Lower lobe of right lung (tissue), 2 donors: ENCODE results near the gene FBXO38. TPM values are rescaled to one million over a fixed set of nuclear protein-coding genes. Genes with fewer than 3 reads are reported as not detected.

Experiments used
- ATAC-seq, 2 donors: fragments of 200-7000 bp; cut with Tn5 transposase; one replicate each; pipeline ENCODE4 v1.9.1; 2020 to 2022; ENCODE audit warnings: mild to moderate bottlenecking in 2 of 2, moderate library complexity in 2 of 2
- DNase-seq: peaks from one replicate; pipeline ENCODE4 v3.0.0-alpha.2; 2020
- H3K27ac ChIP-seq: fragments of 200-600 bp; one replicate; pipeline ENCODE4 v1.8.0; 2022
- H3K27me3 ChIP-seq: fragments of 200-600 bp; one replicate; pipeline ENCODE4 v1.8.0; 2022; ENCODE audit warnings: low read depth
- H3K36me3 ChIP-seq: fragments of 200-600 bp; one replicate; pipeline ENCODE4 v1.8.0; 2022; ENCODE audit warnings: mild to moderate bottlenecking
- H3K4me1 ChIP-seq: fragments of 200-600 bp; one replicate; pipeline ENCODE4 v1.8.0; 2022
- H3K4me3 ChIP-seq: fragments of 200-600 bp; one replicate; pipeline ENCODE4 v1.8.0; 2022; ENCODE audit warnings: mild to moderate bottlenecking
- H3K9me3 ChIP-seq: fragments of 200-600 bp; one replicate; pipeline ENCODE4 v1.8.0; 2022
- CTCF ChIP-seq: fragments of 200-600 bp; IDR thresholded peaks from one replicate; pipeline ENCODE4 v1.8.0; 2022; ENCODE audit warnings: antibody characterized with exemption, mild to moderate bottlenecking
- intact Hi-C: fragments of 100-400 bp; cut with DNase I; formaldehyde crosslinking; loops from one replicate; pipeline ENCODE4 v1.11.0; 2022
- total RNA-seq: library from RNA; stranded (reverse); fragmentation: NEBNext Ultra II Directional; extraction: Animal tissue kit (Norgen Biotek cat#: 25700); gene quantifications from one replicate; pipeline ENCODE4 v1.2.1, GENCODE V29; 2021
- donor health status: DM: no; HTN: yes; CAD: no; lungs with severe emphysema.

Gene FBXO38
- total RNA-seq, 1 donor from 2014 or later: 72.9 TPM

GRCh38 chr5:148452499-148453193, 68.9 kb downstream of the FBXO38 start:
- H3K4me3 ChIP-seq: no peak overlapping the region
- no peak for ATAC-seq
- no peaks in the 10 kb centered on the region for H3K9me3 ChIP-seq
- no peaks in the 10 kb centered on the region for H3K27me3 ChIP-seq
- DNase-seq: no peak
- no peak for TF ChIP-seq CTCF
- no peak overlapping the region for H3K27ac ChIP-seq
- no peaks in the 10 kb centered on the region for H3K4me1 ChIP-seq
- intact Hi-C loops: no loop called here
- no peaks in the 10 kb centered on the region for H3K36me3 ChIP-seq

DNA sequence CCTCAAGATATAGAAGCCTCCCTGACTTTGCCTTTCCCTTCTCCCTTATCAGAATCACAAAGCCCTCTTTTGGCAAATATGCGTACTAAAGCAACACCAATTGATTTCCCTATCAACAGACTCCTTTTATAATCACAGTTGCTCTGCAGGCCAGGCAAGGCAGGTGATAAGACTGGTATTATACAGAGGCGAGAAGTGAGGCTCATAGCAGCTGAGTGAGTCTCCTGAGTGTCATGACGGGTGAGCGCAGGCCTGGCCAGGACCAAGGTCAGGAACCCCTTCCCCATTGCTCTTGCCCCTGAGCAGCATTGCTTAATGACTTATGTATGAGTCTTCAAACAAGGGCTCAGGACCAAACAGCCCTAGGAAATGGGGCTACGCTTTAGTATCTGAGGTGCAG, 70.8 kb downstream of the FBXO38 start:
- intact Hi-C loops: no loop called here
- ATAC-seq (no peak), DNase-seq (no peak)
- H3K4me1 ChIP-seq: no peaks in the 10 kb centered on the region
- no peaks in the 10 kb centered on the region for H3K9me3 ChIP-seq
- no peaks in the 10 kb centered on the region for H3K36me3 ChIP-seq
- no peaks in the 10 kb centered on the region for H3K27me3 ChIP-seq
- TF ChIP-seq CTCF: no peak
- H3K27ac ChIP-seq: no peak overlapping the region
- H3K4me3 ChIP-seq: no peak overlapping the region

GRCh38 chr5:148455185-148455584, 71.4 kb downstream of the FBXO38 start:
- no peaks in the 10 kb centered on the region for H3K36me3 ChIP-seq
- TF ChIP-seq CTCF: no peak
- H3K4me1 ChIP-seq: no peaks in the 10 kb centered on the region
- intact Hi-C loops: no loop called here
- H3K9me3 ChIP-seq: no peaks in the 10 kb centered on the region
- no peak overlapping the region for H3K4me3 ChIP-seq
- no peaks in the 10 kb centered on the region for H3K27me3 ChIP-seq
- ATAC-seq (no peak), DNase-seq (no peak)
- H3K27ac ChIP-seq: no peak overlapping the region

DNA sequence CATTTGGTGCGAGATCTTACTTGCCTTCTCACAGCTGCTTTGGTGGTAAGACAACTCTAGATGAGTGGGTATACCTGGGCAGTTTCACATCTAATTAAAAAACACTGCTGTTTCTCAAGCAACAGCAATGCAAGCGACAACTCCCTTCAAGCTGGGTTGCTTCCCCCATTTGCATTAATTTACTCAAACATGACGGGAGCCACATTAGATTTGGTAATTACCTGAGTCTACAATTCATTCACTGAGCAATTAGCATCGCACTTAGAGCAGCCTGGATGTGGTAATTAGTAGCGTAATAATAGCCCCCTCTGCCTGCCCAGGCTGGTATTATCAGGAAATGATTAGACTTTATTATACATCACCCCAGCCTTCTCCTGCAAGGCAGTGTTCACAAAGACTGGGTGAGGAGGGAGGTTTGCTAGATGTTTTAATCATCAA, 73.4 kb downstream of the FBXO38 start:
- peak in 1 of 2 donors; percentile 40 for ATAC-seq
- H3K27ac ChIP-seq: no peak overlapping the region
- peak; percentile 20 for TF ChIP-seq CTCF

DNA sequence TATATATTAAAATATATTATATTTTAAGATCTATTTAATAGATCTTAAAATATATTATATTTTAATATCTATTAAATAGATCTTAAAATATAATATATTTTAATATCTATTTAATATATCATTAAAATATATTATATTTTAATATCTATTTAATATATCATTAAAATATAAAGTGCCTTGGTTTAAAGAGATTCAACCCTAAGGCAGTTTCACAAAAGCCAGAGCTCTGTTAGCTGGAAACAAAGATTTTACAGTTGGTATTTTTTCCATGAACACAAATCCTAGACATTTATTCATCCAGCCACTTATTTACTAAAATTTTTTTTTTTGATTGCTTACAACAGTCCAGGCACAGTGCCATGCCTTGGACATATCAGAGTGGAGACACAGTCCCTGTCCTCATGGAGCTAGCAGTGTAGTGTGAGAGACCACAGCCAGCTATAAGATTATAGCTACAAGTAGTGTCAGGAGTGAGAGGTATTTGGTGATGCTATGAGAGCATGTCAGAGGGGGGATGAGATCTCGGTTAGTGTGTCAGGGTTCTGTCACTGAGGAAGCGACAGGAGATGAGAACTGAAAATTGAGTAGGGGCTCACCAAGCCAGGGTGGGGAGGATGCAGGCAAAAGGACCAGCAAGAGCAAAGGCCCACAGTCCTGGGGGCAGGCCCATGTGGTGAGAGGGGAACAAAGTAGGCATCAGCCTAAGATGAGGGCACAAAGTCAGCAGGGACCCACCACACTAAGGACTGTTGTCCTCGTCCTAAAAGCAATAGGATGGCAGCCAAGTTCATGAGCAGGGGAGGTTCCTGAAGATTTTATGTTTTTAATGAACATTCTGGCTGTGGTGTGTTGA, 74.5 kb downstream of the FBXO38 start:
- Histone ChIP-seq H3K9me3 (no peaks in the 10 kb centered on the region), H3K36me3 (no peaks in the 10 kb centered on the region), H3K4me3 (no peak overlapping the region), H3K27ac (no peak overlapping the region), H3K27me3 (no peaks in the 10 kb centered on the region), H3K4me1 (no peaks in the 10 kb centered on the region)
- DNase-seq: no peak
- intact Hi-C loops: no loop called here
- ATAC-seq: no peak
- TF ChIP-seq CTCF: no peak

More for the DNA sequence above, 73.4 kb downstream of the FBXO38 start:
- no peaks in the 10 kb centered on the region for H3K4me1 ChIP-seq
- intact Hi-C loops: no loop called here
- H3K27me3 ChIP-seq: no peaks in the 10 kb centered on the region
- DNase-seq: no peak
- H3K4me3 ChIP-seq: no peak overlapping the region
- H3K36me3 ChIP-seq: no peaks in the 10 kb centered on the region
- H3K9me3 ChIP-seq: no peaks in the 10 kb centered on the region
